PC-3 (cell line): ENCODE data around the gene FMNL3.

Source experiments
- EZH2 ChIP-seq: fragments of 300-600 bp; sonication (generic); IDR thresholded peaks from one replicate; pipeline ENCODE4 v1.6.1; 2017; ENCODE audit warnings: antibody characterized with exemption, mild to moderate bottlenecking, low read length; ENCODE audit not compliant: unreplicated experiment
- TF ChIP-seq, protein P1 (sequence below): fragments of 300-600 bp; sonication (generic); conservative IDR thresholded peaks from 2 replicates; pipeline ENCODE4 v1.5.1; 2017; ENCODE audit warnings: antibody characterized with exemption, low read depth, mild to moderate bottlenecking, low read length

DNA sequence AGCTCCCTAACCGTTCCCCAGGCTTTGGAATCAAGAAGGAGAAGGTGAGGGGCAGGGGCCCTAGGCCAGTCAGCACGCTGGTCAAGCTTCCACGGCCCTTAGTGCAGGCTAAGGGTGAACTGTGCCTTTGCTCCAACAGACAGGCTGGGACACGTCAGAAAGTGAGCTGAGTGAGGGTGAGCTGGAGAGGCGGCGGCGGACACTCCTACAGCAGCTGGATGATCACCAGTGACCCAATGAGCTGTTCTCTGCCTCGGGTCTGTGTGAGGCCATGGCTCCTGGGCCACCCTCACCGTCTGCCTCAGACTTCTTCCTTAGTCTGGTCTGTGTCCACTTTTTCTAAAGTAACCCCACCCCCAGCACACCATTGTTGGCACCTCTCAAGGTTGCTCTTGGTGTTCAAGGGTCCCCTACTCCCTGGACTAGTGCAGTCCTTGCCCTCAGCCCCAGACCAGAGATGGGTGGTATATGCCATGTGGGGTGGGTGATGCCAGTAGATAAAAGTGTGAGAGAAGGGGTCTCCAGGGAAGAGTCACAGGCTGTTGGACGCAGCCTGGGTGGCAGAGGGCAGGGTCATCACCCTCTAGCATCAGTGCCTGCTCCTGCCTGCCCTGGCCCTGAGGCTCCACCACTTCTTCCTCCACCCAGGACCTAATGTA lies 63.1 kb downstream of the FMNL3 start:
- TF ChIP-seq, protein P1, sequence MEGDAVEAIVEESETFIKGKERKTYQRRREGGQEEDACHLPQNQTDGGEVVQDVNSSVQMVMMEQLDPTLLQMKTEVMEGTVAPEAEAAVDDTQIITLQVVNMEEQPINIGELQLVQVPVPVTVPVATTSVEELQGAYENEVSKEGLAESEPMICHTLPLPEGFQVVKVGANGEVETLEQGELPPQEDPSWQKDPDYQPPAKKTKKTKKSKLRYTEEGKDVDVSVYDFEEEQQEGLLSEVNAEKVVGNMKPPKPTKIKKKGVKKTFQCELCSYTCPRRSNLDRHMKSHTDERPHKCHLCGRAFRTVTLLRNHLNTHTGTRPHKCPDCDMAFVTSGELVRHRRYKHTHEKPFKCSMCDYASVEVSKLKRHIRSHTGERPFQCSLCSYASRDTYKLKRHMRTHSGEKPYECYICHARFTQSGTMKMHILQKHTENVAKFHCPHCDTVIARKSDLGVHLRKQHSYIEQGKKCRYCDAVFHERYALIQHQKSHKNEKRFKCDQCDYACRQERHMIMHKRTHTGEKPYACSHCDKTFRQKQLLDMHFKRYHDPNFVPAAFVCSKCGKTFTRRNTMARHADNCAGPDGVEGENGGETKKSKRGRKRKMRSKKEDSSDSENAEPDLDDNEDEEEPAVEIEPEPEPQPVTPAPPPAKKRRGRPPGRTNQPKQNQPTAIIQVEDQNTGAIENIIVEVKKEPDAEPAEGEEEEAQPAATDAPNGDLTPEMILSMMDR: no peak
- no peak for TF ChIP-seq EZH2
